H1 (cell line): ENCODE data around the gene STRN4.

Experiments
- CEBPB ChIP-seq: IDR thresholded peaks from 2 replicates; pipeline ENCODE4 v1.6.1; 2012; ENCODE audit warnings: low read depth, low read length
- EP300 ChIP-seq, 2 experiments: IDR thresholded peaks; 1 replicate in 1 of 2; 2 replicates in 1 of 2; pipeline ENCODE4 v1.6.1; 2011 to 2012; ENCODE audit warnings: low read depth in 2 of 2, low read length in 2 of 2, mild to moderate bottlenecking in 2 of 2, borderline replicate concordance in 1 of 2, inconsistent platforms in 1 of 2, moderate library complexity in 1 of 2
- EZH2 ChIP-seq: fragments of 200-600 bp; sonication (generic); IDR thresholded peaks from 2 replicates; pipeline ENCODE4 v1.7.1; 2012; ENCODE audit warnings: low read depth, mild to moderate bottlenecking, moderate library complexity, low read length, inconsistent platforms; ENCODE audit not compliant: severe bottlenecking
- POLR2A ChIP-seq, 2 experiments: IDR thresholded peaks; 1 replicate in 1 of 2; 2 replicates in 1 of 2; pipeline ENCODE4 v1.6.1; 2011; ENCODE audit warnings: low read depth in 2 of 2, low read length in 2 of 2, mild to moderate bottlenecking in 2 of 2; ENCODE audit errors: control extremely low read depth in 1 of 2
- YY1 ChIP-seq: IDR thresholded peaks from 2 replicates; pipeline ENCODE4 v1.6.1; 2011; ENCODE audit warnings: low read depth, mild to moderate bottlenecking, low read length
- TF ChIP-seq, protein P1 (sequence below), 3 experiments: IDR thresholded peaks; 1 replicate in 2 of 3; 2 replicates in 1 of 3; pipeline versions ENCODE4 v1.5.1 to v1.6.1; 2011; ENCODE audit warnings: low read length in 3 of 3, mild to moderate bottlenecking in 3 of 3, inconsistent platforms in 2 of 3, low read depth in 1 of 3, moderate library complexity in 1 of 3; ENCODE audit not compliant: insufficient read depth in 1 of 3; ENCODE audit errors: control extremely low read depth in 1 of 3

DNA sequence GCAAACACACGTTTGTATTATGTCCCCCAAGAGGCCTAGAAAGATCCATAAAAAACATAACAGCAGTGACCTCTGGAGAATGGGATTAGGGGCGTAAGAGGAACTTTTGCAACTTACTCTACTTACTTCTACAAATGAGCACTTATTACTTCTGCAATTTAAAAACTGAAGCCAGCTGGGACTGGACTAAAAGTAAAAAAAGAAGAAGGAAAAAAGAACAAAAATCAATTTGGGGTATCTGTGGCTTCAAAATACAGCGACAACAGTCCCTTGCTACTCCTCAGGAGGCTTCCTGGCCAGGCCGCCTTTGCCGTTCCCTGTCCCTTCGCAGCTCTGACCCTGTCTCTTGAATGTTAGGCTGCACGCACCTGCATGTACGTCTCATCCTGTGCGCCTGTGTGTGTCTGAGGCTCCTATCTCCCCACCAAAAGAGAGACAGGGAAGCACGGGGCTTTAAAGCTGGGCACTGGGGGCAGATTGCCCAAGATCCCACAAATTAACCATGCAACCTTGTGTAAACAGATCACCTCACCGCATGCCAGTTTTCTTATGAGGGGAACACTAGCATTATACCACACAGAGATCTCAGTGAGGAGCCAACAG lies 12.5 kb downstream of the STRN4 start:
- TF ChIP-seq POLR2A (IDR thresholded peaks at IDR 0.05; ENCODE audit: control extremely low read depth in 1 of 2, low read depth in 2 of 2, low read length in 2 of 2) (no peak), CEBPB (no peak), EP300 (IDR thresholded peaks at IDR 0.05; ENCODE audit: borderline replicate concordance in 1 of 2, low read depth in 2 of 2, low read length in 2 of 2) (no peak), EZH2 (no peak), YY1 (no peak)
- TF ChIP-seq, protein P1, sequence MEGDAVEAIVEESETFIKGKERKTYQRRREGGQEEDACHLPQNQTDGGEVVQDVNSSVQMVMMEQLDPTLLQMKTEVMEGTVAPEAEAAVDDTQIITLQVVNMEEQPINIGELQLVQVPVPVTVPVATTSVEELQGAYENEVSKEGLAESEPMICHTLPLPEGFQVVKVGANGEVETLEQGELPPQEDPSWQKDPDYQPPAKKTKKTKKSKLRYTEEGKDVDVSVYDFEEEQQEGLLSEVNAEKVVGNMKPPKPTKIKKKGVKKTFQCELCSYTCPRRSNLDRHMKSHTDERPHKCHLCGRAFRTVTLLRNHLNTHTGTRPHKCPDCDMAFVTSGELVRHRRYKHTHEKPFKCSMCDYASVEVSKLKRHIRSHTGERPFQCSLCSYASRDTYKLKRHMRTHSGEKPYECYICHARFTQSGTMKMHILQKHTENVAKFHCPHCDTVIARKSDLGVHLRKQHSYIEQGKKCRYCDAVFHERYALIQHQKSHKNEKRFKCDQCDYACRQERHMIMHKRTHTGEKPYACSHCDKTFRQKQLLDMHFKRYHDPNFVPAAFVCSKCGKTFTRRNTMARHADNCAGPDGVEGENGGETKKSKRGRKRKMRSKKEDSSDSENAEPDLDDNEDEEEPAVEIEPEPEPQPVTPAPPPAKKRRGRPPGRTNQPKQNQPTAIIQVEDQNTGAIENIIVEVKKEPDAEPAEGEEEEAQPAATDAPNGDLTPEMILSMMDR (IDR thresholded peaks at IDR 0.05; ENCODE audit: control extremely low read depth in 1 of 3, insufficient read depth in 1 of 3, low read depth in 1 of 3, low read length in 3 of 3) = no peak
